Activated naive CD4-positive, alpha-beta T cell (primary cell): ENCODE measurements around the gene LMF1.
"Not testable (repeated sequence)": the region's sequence is repeated elsewhere in the genome, so short reads cannot be mapped to it uniquely, and the experiment has no call there.

Source experiments
- DNase-seq, 4 experiments: peaks; one replicate each; lab custom pipeline; 2025; lab: John Stamatoyannopoulos, UW

LMF1 gene

DNA sequence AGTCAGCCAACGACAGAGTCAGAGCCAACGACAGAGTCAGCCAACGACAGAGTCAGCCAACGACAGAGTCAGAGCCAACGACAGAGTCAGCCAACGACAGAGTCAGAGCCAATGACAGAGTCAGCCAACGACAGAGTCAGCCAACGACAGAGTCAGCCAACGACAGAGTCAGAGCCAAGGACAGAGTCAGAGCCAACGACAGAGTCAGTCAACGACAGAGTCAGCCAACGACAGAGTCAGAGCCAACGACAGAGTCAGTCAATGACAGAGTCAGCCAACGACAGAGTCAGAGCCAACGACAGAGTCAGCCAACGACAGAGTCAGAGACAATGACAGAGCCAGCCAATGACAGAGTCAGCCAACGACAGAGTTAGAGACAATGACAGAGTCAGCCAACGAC lies 22.0 kb downstream of the LMF1 start:
- DNase-seq, result not testable (repeated sequence)

- DNase-seq, result not testable (repeated sequence)
Observed at GRCh38 chr16:947922-948303, 22.9 kb downstream of the LMF1 start.

GRCh38 chr16:947255-947921 lies 23.4 kb downstream of the LMF1 start:
- DNase-seq, result no peak

DNA sequence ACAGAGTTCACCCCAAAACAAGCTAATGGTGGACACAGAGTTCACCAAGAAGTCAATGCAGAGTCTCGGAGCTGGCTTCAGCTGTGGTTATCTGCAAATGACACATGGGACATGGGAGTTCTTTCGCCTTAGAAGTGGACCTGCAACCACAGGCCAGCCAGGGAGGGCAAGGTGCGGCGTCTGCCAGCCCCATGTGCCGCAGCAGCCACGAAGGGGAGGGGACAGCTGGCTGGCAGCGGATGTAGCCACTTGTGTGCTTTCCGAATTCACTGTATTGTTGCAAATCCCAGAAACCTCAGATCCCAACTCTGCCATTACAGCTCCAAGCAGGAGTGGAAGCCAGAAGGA lies 24.8 kb downstream of the LMF1 start:
- DNase-seq, result no peak

DNA sequence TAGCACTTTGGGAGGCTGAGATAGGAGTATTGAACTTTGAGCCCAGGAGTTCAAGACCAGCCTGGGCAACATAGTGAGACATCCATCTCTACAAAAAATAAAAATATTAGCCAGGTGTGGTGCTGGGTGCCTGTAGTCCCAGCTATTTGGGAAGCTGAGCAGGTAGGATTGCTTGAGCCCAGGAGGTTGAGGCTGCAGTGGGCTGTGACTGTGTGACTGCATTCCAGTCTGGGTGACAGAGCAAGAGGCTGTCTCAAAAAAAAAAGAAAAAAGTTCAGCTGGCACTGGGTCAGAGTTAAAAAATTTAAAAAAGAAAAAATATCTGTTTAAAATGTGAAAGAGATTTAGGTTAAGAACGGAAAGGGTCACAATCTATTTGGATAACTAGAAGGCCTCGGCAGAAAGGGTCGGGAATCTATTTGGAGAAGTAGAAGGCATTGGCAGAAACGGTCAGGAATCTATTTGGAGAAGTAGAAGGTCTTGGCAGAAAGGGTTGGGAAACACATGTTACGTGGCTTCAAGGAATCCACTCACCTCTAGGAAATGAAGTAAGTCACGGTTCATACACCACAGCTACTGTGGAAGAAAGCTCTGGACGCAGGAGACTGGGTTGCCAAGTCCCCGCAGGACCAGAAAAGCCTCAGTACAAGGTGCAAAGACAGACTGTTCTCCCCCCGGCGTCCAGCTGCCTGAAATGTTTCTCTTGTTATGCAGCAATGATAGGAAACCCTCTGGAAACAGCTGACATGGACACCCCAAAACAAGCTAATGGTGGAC lies 25.3 kb downstream of the LMF1 start:
- no peak for DNase-seq

- no peak for DNase-seq
Observed at GRCh38 chr16:943971-944370, 26.8 kb downstream of the LMF1 start.

DNA sequence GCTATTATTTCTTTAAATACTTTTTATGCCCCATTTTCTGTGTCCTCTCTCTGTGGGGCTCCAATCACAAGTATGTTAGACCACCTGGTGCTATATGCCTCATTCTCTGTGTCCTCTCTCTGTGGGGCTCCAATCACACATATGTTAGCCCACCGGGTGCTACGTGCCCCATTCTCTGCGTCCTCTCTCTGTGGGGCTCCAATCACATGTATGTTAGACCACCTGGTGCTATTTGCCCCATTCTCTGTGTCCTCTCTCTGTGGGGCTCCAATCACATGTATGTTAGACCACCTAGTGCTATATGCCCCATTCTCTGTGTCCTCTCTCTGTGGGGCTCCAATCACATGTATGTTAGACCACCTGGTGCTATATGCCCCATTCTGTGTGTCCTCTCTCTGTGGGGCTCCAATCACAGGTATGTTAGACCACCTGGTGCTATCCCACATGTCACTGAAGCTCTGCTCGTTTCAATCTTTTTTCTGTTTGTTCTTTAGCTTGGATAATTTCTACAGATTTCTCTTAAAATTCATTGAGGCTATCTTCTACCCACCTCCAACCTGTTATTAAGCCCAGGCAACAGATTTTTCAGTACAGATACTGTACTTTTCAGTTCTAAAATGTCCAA lies 28.2 kb downstream of the LMF1 start:
- no peak for DNase-seq

DNA sequence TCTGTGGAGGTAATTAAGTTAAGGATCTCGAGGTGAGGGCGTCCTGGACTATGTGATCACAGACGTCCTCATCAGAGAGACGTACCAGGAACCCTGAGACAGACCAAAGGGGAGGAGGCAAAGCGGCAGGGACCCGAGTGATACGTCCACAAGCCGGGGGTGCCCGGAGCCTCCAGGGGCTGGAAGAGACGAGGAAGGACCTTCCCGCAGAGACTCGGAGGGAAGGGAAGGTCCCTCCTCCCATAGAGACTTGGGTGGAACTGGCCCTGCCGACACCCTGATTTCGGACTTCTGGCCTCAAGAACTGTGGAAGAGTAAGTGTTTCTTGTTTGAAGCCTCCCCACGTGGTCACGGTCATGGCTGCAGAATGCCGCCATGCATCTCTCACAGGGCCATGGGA lies 30.8 kb downstream of the LMF1 start:
- DNase-seq, result no peak

- no peak for DNase-seq
Observed at GRCh38 chr16:939311-939710, 31.5 kb downstream of the LMF1 start.

- no peak for DNase-seq
Observed at GRCh38 chr16:938752-939151, 32.0 kb downstream of the LMF1 start.

DNA sequence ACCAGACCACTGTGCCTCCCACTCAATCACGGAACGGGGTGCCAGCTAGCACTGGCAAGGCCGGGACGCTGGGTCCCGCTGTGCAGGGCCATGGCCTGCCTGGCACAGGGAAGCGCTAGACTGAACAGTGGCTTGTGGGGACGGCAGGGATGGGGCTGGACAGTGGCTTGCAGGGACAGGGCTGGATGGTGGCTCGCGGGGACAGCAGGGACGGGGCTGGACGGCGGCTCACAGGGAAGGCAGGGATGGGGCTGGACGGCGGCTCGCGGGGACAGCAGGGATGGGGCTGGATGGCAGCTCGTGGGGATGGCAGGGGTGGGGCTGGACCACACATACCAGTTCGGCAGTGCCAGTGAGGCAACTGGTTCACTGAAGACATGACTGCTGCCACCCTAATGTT lies 32.6 kb downstream of the LMF1 start:
- DNase-seq, result no peak

DNA sequence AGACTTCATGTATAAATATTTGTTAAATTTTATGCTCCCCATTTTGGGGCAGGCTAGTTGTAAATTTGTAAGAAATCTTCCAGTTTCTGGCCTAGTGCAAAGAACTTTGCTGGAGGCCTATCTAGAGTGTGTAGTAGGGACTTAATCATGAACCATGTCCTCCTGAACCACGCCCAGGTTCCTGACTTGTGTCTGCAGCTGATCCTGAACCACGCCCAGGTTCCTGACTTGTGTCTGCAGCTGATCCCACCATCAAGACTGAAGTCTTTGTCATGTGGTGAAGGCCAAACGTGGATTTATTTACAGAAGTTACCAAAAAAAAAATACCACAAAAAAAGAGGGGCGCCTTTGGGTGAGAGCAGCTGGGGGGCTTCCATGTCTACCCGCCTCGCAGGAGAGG lies 33.1 kb downstream of the LMF1 start:
- DNase-seq, result no peak

DNA sequence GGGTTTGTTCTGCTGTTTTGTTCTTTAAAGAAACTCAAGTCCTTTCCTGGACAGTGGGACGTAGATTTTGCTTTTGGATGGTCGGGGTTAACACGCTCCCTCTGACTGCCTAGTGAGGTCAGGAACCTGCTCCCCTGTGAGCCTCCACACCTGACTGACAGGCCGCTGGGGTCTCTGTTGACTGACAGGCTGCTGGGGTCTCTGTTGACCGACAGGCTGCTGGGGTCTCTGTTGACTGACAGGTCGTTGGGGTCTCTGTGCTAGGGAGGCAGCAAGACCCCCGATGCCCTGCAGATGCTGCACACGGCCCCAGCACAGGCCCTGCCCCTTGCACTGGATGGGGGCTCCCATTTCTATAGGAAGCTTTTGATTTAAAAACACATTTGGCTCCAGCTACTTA lies 33.5 kb downstream of the LMF1 start:
- no peak for DNase-seq

DNA sequence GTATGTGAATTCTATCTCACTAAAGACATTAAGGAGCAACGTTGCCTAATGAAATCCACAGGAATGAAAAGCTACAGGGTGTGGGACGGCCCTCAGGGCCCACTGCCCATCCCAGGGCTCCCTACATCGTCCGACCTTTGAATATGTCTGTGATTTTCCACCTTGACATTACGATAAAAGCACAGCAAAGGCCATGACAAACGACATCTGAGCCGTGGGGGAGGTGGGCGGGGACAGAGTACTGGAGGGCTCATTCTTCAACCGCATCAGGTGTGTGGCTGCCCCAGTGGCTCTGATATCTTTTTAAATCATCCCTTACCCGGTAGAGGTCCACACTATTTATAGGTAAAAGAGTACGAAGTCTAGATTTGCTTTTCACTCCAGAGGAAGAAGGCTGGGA lies 35.1 kb downstream of the LMF1 start:
- DNase-seq, result no peak

GRCh38 chr16:934178-934577 lies 36.6 kb downstream of the LMF1 start:
- no peak for DNase-seq

DNA sequence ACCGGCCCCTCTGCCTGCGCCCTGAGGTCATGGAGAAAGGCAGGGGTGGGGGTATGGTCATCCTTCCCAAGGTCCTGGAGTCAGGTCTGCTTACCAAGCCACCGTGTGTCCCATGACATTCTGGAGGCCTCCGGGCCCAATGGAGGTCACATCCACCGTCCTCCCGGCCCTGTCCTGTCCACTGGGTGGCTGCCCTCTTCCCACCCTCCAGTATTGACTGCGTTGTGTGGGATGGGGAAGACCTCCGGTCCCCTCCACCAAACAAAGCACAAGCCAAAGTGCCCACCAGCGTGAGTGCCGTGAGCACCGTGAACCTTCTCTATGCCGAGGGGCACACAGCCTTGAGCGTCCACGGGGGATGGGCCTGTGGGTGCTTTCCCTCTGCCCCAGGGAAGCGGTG lies 37.2 kb downstream of the LMF1 start:
- DNase-seq, result no peak

- DNase-seq, result no peak
Observed at GRCh38 chr16:932831-933330, 37.9 kb downstream of the LMF1 start.

GRCh38 chr16:931626-932500 lies 38.9 kb downstream of the LMF1 start:
- DNase-seq, result no peak

- no peak for DNase-seq
Observed at GRCh38 chr16:931171-931570, 39.6 kb downstream of the LMF1 start.

DNA sequence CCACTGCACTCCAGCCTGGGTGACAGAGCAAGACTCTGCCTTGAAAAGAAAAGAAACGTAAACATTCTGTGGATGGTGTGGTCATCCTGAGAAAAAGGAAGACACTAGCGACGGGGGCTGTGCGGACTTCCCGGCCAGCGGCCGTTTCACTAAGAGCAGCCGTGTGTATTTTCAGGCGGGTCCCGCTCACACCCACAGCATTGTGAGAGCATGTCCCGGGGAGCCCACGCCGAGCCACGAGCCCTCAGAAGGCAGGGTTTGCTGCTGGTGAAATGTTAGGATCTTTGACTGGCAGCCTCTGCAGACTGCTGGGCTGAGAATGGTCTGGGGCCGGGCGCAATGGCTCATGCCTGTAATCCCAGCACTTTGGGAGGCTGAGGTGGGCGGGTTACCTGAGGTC lies 40.3 kb downstream of the LMF1 start:
- DNase-seq, result no peak

GRCh38 chr16:930076-930475 lies 40.7 kb downstream of the LMF1 start:
- DNase-seq, result no peak
